Hematopoietic multipotent progenitor cell treated with erythropoietin and hydrocortisone succinate and interleukin-3 and kit ligand, for 6 days (in vitro differentiated cells): Measurements from ENCODE around the gene WDSUB1.

Source experiments
- DNase-seq: peaks from one replicate; pipeline ENCODE4 v3.0.0-alpha.2; 2015

WDSUB1 gene

GRCh38 chr2:159194241-159194640, 92.3 kb downstream of the WDSUB1 start:
- no peak for DNase-seq

GRCh38 chr2:159193791-159194190, 92.7 kb downstream of the WDSUB1 start:
- no peak for DNase-seq

GRCh38 chr2:159192371-159192918, 94.1 kb downstream of the WDSUB1 start:
- no peak for DNase-seq

- DNase-seq = no peak
Measured at GRCh38 chr2:159188449-159188848, 98.1 kb downstream of the WDSUB1 start.

- no peak for DNase-seq
Measured at GRCh38 chr2:159187106-159187505, 99.4 kb downstream of the WDSUB1 start.

GRCh38 chr2:159186462-159186861, 100.0 kb downstream of the WDSUB1 start:
- DNase-seq = no peak
